Activated B cell treated with CpG ODN at 0.5 μM for 24 hours (primary cell): ENCODE data around the gene KIRREL2. TPM values are rescaled to one million over a fixed set of nuclear protein-coding genes. Genes with fewer than 3 reads are reported as not detected.

Source experiments
- ATAC-seq: fragments of 200-7000 bp; cut with Tn5 transposase; one replicate; pipeline ENCODE4 v1.10.0; 2021; ENCODE audit warnings: low read depth, mild to moderate bottlenecking, moderate library complexity
- CTCF ChIA-PET: fragments of 350-600 bp; sonication (Branson Sonifier 250); formaldehyde crosslinking; loops from one replicate; lab custom pipeline; 2021; ENCODE audit warnings: antibody characterized with exemption; lab: Charles Lee
- POLR2A ChIA-PET: fragments of 350-600 bp; sonication (Branson Sonifier 250); formaldehyde crosslinking; loops from one replicate; lab custom pipeline; 2021; ENCODE audit warnings: antibody characterized with exemption; lab: Charles Lee
- DNase-seq: peaks from one replicate; pipeline ENCODE4 v3.0.0; 2022
- H3K27ac Mint-ChIP-seq: one replicate; pipeline ENCODE4 v1.8.0; 2020; ENCODE audit warnings: mixed read lengths
- H3K27me3 Mint-ChIP-seq: one replicate; pipeline ENCODE4 v1.8.0; 2021; ENCODE audit warnings: mixed read lengths
- H3K36me3 Mint-ChIP-seq: one replicate; pipeline ENCODE4 v1.8.0; 2021; ENCODE audit warnings: low read depth, mixed read lengths
- H3K4me1 Mint-ChIP-seq: one replicate; pipeline ENCODE4 v1.8.0; 2021; ENCODE audit warnings: mixed read lengths
- H3K4me3 Mint-ChIP-seq: one replicate; pipeline ENCODE4 v1.8.0; 2020; ENCODE audit warnings: mild to moderate bottlenecking, mixed read lengths
- H3K9me3 Mint-ChIP-seq: one replicate; pipeline ENCODE4 v1.8.0; 2020; ENCODE audit warnings: mixed read lengths
- CTCF ChIP-seq: fragments of 200-600 bp; IDR thresholded peaks from one replicate; pipeline ENCODE4 v1.8.0; 2022; ENCODE audit warnings: antibody characterized with exemption, mild to moderate bottlenecking
- intact Hi-C: fragments of 100-400 bp; cut with micrococcal nuclease; formaldehyde crosslinking; loops from one replicate; pipeline ENCODE4 v1.15.1; 2024
- total RNA-seq: library from RNA; stranded (reverse); gene quantifications from 2 replicates; pipeline ENCODE4 v1.2.3, GENCODE V29; 2022

KIRREL2 gene
- total RNA-seq, 1 donor from 2014 or later: not detected

- Mint-ChIP-seq H3K4me3 (no peak overlapping the region), H3K27ac (no peak overlapping the region), H3K27me3 (peaks cover 10% of the 10 kb centered on the region), H3K4me1 (no peaks in the 10 kb centered on the region), H3K36me3 (no peaks in the 10 kb centered on the region), H3K9me3 (peaks cover 4% of the 10 kb centered on the region)
- no peak for TF ChIP-seq CTCF
- CTCF ChIA-PET: no interaction called here
- DNase-seq (no peak), ATAC-seq (no peak)
- POLR2A ChIA-PET: no interaction called here
- intact Hi-C loops: no loop called here
These were observed 43.4 kb upstream of the KIRREL2 start for GRCh38 chr19:35813043-35813890.

GRCh38 chr19:35816262-35816661 is 40.4 kb upstream of the KIRREL2 start:
- ATAC-seq (no peak), DNase-seq (no peak)
- Mint-ChIP-seq H3K4me3 (no peak overlapping the region), H3K27me3 (peaks cover 12% of the 10 kb centered on the region), H3K27ac (no peak overlapping the region), H3K9me3 (peaks cover 4% of the 10 kb centered on the region), H3K36me3 (no peaks in the 10 kb centered on the region), H3K4me1 (no peaks in the 10 kb centered on the region)
- ChIA-PET POLR2A (no interaction called here), CTCF (no interaction called here)
- TF ChIP-seq CTCF: no peak
- intact Hi-C loops: no loop called here

- no peak for DNase-seq
- Mint-ChIP-seq H3K27ac (no peak overlapping the region), H3K9me3 (peaks cover 4% of the 10 kb centered on the region), H3K27me3 (peaks cover 8% of the 10 kb centered on the region), H3K4me1 (no peaks in the 10 kb centered on the region), H3K36me3 (no peaks in the 10 kb centered on the region), H3K4me3 (no peak overlapping the region)
- no peak for TF ChIP-seq CTCF
- intact Hi-C loops: no loop called here
- CTCF ChIA-PET: no interaction called here
- no peak for ATAC-seq
- POLR2A ChIA-PET: no interaction called here
These were observed 39.9 kb upstream of the KIRREL2 start for GRCh38 chr19:35816846-35817245.

GRCh38 chr19:35818445-35818844 is 38.3 kb upstream of the KIRREL2 start:
- ChIA-PET POLR2A (no interaction called here), CTCF (interaction anchor here (1.3 kb wide), 1 partner anchor 124 kb away, joined by 3 read pairs; no protein-coding TSS in a partner anchor)
- Mint-ChIP-seq H3K9me3 (peaks cover 1% of the 10 kb centered on the region), H3K27me3 (peaks cover 12% of the 10 kb centered on the region), H3K36me3 (no peaks in the 10 kb centered on the region), H3K4me3 (no peak overlapping the region), H3K27ac (no peak overlapping the region), H3K4me1 (no peaks in the 10 kb centered on the region)
- DNase-seq (no peak), ATAC-seq (no peak)
- no peak for TF ChIP-seq CTCF
- intact Hi-C loops: no loop called here

GRCh38 chr19:35822579-35822978 is 34.1 kb upstream of the KIRREL2 start:
- intact Hi-C loops: no loop called here
- no peaks in the 10 kb centered on the region for H3K36me3 Mint-ChIP-seq

More at GRCh38 chr19:35822579-35822978, 34.1 kb upstream of the KIRREL2 start:
- ATAC-seq (no peak), DNase-seq (no peak)
- Mint-ChIP-seq H3K4me3 (no peak overlapping the region), H3K4me1 (no peaks in the 10 kb centered on the region), H3K9me3 (no peaks in the 10 kb centered on the region), H3K27ac (no peak overlapping the region), H3K27me3 (peaks cover 18% of the 10 kb centered on the region)
- no peak for TF ChIP-seq CTCF
- CTCF ChIA-PET: no interaction called here
- POLR2A ChIA-PET: no interaction called here
